ENCODE results near the gene PLCXD3. TPM values are rescaled to one million over a fixed set of nuclear protein-coding genes. Genes with fewer than 3 reads are reported as not detected.

The PLCXD3 gene
- total and polyA plus RNA-seq, 2 of the 4 experiments (the other 2 are of a cell fraction), result under 0.01 to 0.02 TPM

DNA sequence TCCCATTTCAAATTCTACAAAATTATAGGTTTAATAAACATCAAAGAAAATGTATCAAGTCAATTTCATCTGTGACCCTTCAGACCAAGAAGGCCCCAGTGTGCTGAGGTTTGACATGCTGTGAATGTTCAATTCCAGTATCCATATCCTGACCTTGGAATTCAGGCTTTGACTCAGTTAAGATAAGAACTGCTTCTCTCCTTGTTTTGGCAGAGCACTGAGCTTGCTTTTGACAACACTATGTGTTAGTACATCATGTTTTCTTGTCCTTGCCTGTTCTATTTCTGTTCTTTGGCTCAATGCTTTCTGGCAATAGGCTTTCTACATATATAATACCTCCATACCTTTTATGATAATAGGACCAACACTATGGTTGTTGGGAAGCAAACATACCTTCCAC, 105.6 kb downstream of the PLCXD3 start:
- Histone ChIP-seq H3K18ac (ENCODE audit: low read depth, low read length) (no peak overlapping the region), H3K4me3 (ENCODE audit: insufficient read depth, low read depth, low read length) (no peak overlapping the region), H3K9me3 (ENCODE audit: control insufficient read depth, insufficient read depth, low read length) (no peaks in the 10 kb centered on the region), H3K56ac (ENCODE audit: extremely low read depth, insufficient read depth, low read length) (no peak overlapping the region), H3K4ac (ENCODE audit: low read depth, low read length) (no peak overlapping the region), H3K4me1 (ENCODE audit: control insufficient read depth, insufficient read depth, low read length) (peaks cover 5% of the 10 kb centered on the region), H2AK9ac (replicated peaks; ENCODE audit: low read depth, low read length, poor library complexity) (no peak overlapping the region), H3K4me2 (ENCODE audit: low read depth, low read length) (no peak overlapping the region), H3K27ac (ENCODE audit: insufficient read depth, low read length) (no peak overlapping the region), H2AK5ac (ENCODE audit: low read depth, low read length) (no peak overlapping the region), H3K79me1 (ENCODE audit: low read depth in 1 of 2, low read length in 2 of 2) (no peaks in the 10 kb centered on the region), H4K8ac (ENCODE audit: low read depth in 2 of 2, low read length in 2 of 2) (no peak overlapping the region), H2AFZ (replicated peaks; ENCODE audit: low read length, poor library complexity) (no peak overlapping the region), H3K23ac (ENCODE audit: low read depth, low read length) (no peak overlapping the region), H3K36me3 (ENCODE audit: control insufficient read depth, insufficient read depth, low read length) (no peaks in the 10 kb centered on the region), H3K9ac (ENCODE audit: low read depth, low read length) (no peak overlapping the region), H4K20me1 (ENCODE audit: insufficient read depth, low read length) (no peaks in the 10 kb centered on the region), H2BK20ac (ENCODE audit: low read depth, low read length) (no peak overlapping the region), H2BK15ac (ENCODE audit: low read depth, low read length) (no peak overlapping the region), H3K27me3 (ENCODE audit: control insufficient read depth, insufficient read depth, low read length) (no peaks in the 10 kb centered on the region), H3K14ac (replicated peaks; ENCODE audit: low read depth, low read length) (no peak overlapping the region), H2BK120ac (ENCODE audit: low read depth, low read length) (no peak overlapping the region), H3K9me1 (ENCODE audit: insufficient read depth, low read length) (peaks cover 4% of the 10 kb centered on the region), H4K91ac (ENCODE audit: insufficient read depth, low read depth, low read length) (no peak overlapping the region), H4K5ac (ENCODE audit: low read depth, low read length) (no peak overlapping the region), H2BK5ac (ENCODE audit: low read depth, low read length, poor library complexity, severe bottlenecking) (no peak overlapping the region)
- ChIA-PET CTCF (no interaction called here), POLR2A (ENCODE audit: unreplicated experiment) (no interaction called here)
- no TSS peak for BruUV-seq (replicated peaks)
- DNase-seq, result no peak
- in situ Hi-C loops (cut with MboI; ENCODE audit: low sequenced_read_pairs) (no loop called here), dilution Hi-C loops (cut with HindIII; ENCODE audit: low sequenced_read_pairs, unreplicated experiment) (no loop called here), intact Hi-C loops (cut with micrococcal nuclease) (no loop called here)
- no peak for ATAC-seq (ENCODE audit: low read depth)
- no peak for TF ChIP-seq RCOR1 (IDR thresholded peaks at IDR 0.05; ENCODE audit: insufficient replicate concordance, low read length)
- TF ChIP-seq BHLHE40 (IDR thresholded peaks at IDR 0.05; ENCODE audit: low read depth, low read length), result no peak
- no peak for TF ChIP-seq MAFK (IDR thresholded peaks at IDR 0.05; ENCODE audit: low read depth, low read length)
- TF ChIP-seq NFE2L2 (IDR thresholded peaks at IDR 0.05; ENCODE audit: low read depth, low read length), result no peak
- no peak for TF ChIP-seq RAD21 (IDR thresholded peaks at IDR 0.05; ENCODE audit: low read length)
- no peak for TF ChIP-seq POLR2A (IDR thresholded peaks at IDR 0.05; ENCODE audit: low read depth, low read length)
- no peak for TF ChIP-seq MAZ (IDR thresholded peaks at IDR 0.05; ENCODE audit: borderline replicate concordance, low read depth, low read length)
- no peak for TF ChIP-seq SMC3 (IDR thresholded peaks at IDR 0.05; ENCODE audit: low read depth, low read length)
- TF ChIP-seq CTCF (conservative IDR thresholded peaks at IDR 0.05; ENCODE audit: low read depth, low read length), result no peak
- TF ChIP-seq RFX5 (IDR thresholded peaks at IDR 0.05; ENCODE audit: low read depth, low read length), result no peak
- no peak for TF ChIP-seq CEBPB (IDR thresholded peaks at IDR 0.05; ENCODE audit: low read depth, low read length)
- no peak for TF ChIP-seq USF2 (IDR thresholded peaks at IDR 0.05; ENCODE audit: low read depth, low read length)
- TF ChIP-seq ELK1 (IDR thresholded peaks at IDR 0.05; ENCODE audit: borderline replicate concordance, low read depth, low read length), result no peak

Data from IMR-90 (cell line).